GM18526 (cell line): ENCODE results near the gene ZNF217.

Experiments
- POLR2A ChIP-seq: IDR thresholded peaks from 3 replicates; pipeline ENCODE4 v1.6.1; 2011; ENCODE audit not compliant: insufficient read length; ENCODE audit errors: extremely low read depth

ZNF217 gene

DNA sequence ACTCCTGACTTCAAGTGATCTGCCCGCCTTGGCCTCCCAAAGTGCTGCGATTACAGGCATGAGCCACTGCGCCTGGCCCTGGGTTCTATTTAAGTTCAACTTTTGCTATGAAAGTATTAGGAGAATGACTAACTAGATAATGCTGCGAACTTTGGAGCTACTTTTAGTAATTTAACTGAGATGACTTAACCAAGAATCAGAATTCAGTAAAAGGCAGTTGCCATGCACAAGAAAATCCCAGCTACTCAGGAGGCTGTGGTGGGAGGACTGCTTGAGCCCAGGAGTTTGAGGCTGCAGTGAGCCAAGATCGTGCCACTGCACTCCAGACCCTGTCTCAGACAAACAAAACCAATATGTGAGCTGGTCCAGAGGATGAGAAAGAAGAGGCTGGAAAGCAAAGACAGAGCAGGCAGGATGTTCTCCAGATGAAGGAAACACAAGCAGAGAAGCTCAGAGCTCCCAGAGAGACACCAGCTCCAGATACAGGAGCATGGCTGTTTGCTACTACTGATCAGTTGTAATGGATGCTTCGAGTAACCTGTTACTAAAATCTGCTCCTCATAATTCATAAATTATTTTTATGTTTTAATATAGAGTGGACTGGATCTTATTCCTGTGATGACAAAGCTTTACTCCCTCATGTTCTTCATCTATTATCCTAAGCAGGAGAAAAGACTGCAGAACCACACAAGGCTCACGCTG is 23.9 kb downstream of the ZNF217 start:
- no peak for TF ChIP-seq POLR2A

GRCh38 chr20:53569005-53569404 is 24.6 kb downstream of the ZNF217 start:
- no peak for TF ChIP-seq POLR2A

DNA sequence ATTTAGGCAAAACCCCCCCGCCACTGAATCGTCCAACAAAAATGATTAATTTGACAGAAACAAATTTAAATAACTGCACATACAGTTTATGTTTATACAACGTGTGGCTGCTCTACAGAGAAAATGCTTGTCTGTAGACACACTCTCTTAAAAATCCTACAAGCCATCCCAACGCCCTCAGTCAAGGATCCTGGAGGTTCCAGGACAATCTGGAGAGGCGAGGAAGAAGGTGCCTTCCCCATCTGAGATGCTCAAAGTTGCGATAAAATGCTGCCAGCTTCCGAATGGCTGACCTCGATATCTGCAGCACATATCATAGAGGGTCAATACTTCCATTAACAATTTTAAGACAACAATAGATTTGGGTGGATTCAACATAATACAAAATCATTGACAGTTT is 25.3 kb downstream of the ZNF217 start:
- TF ChIP-seq POLR2A, result no peak

DNA sequence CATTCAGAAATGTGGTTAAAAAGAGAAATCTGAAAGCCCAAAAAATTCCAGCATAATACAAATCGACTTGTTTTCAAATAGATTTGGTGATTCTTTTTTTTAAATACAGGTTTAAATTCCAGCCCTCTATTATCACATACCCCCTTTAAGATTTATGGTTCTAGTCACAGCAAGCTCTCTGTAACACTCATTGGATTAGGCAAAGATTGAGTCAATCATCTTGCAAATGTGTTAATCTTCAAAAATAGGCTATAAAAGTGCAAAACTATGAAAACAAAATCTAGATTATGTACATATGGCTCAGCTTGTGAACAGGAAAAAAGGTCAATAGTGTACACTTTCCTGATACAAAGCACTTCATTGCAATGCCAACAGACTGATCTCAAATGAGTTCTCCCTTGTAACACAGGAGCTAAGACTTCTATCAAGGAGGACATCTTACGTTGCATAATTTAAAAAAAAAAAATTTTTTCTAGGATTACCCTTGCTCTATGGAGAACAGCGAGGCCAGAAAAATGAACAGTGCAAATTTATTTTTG is 26.2 kb downstream of the ZNF217 start:
- TF ChIP-seq POLR2A, result no peak

GRCh38 chr20:53565254-53565653 is 28.4 kb downstream of the ZNF217 start:
- no peak for TF ChIP-seq POLR2A

GRCh38 chr20:53561505-53561904 is 32.1 kb downstream of the ZNF217 start:
- TF ChIP-seq POLR2A, result no peak

GRCh38 chr20:53559816-53560215 is 33.8 kb downstream of the ZNF217 start:
- no peak for TF ChIP-seq POLR2A

DNA sequence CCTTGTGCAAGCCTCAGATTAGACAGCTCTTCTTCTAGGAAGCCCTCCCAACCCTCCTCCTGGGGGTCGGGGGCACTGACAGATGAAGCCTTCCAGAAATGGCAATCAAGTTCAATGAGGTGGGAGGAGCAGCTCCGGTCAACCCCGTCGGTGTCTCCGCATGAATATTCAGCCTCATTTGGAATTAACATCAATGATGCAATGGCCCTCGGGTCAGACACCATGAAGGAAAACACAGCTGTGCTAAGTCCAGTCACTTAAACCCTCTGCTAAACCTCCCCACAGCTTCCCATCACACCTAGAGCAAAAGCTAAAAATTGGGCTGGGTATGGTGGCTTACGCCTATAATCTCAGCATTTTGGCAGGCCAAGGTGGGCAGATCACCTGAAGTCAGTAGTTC is 36.5 kb downstream of the ZNF217 start:
- no peak for TF ChIP-seq POLR2A

DNA sequence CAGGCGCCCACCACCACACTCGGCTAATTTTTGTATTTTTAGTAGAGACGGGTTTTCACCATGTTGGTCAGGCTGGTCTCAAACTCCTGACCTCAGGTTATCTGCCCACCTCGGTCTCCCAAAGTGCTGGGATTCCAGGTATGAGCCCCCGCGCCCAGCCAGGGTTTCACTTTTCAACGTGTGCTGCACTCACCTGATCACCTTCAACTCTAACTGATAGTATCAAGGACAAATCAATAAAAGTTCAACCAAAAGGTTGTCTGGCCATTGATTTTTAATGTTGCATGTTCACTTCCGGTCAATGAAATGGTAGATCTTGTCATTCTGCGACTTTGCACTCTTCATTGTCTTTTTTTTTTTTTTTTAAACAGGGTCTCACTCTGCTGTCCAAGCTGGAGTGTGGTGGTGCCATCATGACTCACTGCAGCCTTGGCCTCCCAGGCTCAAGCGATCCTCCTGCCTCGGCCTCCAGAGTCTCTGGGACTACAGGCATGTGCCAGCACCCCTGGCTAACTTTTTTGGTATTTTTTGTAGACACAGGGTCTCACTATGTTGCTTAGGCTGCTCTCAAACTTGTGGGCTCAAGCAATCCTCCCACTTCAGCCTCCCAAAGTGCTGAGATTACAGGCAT is 37.3 kb downstream of the ZNF217 start:
- no peak for TF ChIP-seq POLR2A

- TF ChIP-seq POLR2A, result no peak
These were observed 37.8 kb downstream of the ZNF217 start for GRCh38 chr20:53555816-53556215.

DNA sequence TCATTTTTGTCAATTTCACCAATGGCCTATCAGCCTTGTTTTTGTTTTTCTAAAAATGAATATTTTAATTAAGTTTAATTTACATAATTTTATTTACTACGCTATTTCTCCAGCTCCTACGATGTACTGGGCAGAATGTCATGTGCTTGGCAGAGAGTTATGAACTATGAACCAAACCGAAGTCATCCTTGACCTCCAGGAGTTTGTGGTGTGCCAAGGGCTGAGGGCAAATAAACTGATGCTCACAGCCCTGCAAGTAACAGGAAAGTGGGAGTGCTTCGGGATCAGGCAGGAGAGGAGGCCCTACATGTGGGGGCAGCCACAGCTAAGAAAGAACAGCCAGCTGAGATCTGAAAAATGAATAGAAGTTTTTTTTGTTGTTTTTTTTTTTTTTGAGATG is 38.6 kb downstream of the ZNF217 start:
- no peak for TF ChIP-seq POLR2A

GRCh38 chr20:53550280-53551187 is 43.1 kb downstream of the ZNF217 start:
- TF ChIP-seq POLR2A, result no peak

- TF ChIP-seq POLR2A, result no peak
These were observed 45.9 kb downstream of the ZNF217 start for GRCh38 chr20:53547664-53548239.

- TF ChIP-seq POLR2A, result no peak
These were observed 54.1 kb downstream of the ZNF217 start for GRCh38 chr20:53539516-53539915.

- no peak for TF ChIP-seq POLR2A
These were observed 57.8 kb downstream of the ZNF217 start for GRCh38 chr20:53535878-53536277.
